Measurements from ENCODE around the gene POU3F1. TPM values are rescaled to one million over a fixed set of nuclear protein-coding genes. Genes with fewer than 3 reads are reported as not detected.

The POU3F1 gene
- total RNA-seq, 4 donors from 2014 or later: 0.19 TPM; not detected in 3

DNA sequence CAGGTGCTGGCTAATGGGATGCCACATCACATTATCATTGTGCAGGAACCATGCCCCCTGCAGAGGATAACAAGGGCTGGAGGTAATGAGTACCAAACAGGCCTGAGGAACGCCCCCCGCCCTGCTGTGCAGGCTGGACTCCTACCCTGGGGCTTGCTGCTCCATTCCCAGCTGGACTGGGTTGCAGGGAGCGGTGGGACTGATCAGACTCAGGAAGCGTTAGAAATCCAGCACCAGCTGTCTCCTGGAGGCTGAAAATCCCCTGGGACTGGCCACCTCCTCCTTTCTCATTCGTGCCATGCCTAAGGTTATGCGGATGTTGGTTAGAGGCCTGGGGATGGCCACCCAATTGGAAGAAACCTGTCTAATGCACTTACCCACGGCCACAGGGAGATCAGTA lies 36.9 kb upstream of the POU3F1 start:
- TF ChIP-seq, protein P1, sequence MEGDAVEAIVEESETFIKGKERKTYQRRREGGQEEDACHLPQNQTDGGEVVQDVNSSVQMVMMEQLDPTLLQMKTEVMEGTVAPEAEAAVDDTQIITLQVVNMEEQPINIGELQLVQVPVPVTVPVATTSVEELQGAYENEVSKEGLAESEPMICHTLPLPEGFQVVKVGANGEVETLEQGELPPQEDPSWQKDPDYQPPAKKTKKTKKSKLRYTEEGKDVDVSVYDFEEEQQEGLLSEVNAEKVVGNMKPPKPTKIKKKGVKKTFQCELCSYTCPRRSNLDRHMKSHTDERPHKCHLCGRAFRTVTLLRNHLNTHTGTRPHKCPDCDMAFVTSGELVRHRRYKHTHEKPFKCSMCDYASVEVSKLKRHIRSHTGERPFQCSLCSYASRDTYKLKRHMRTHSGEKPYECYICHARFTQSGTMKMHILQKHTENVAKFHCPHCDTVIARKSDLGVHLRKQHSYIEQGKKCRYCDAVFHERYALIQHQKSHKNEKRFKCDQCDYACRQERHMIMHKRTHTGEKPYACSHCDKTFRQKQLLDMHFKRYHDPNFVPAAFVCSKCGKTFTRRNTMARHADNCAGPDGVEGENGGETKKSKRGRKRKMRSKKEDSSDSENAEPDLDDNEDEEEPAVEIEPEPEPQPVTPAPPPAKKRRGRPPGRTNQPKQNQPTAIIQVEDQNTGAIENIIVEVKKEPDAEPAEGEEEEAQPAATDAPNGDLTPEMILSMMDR (IDR thresholded peaks at IDR 0.05): no peak
- DNase-seq (ENCODE audit: low spot score) (no peak), ATAC-seq (ENCODE audit: low FRiP score) (no peak)

DNA sequence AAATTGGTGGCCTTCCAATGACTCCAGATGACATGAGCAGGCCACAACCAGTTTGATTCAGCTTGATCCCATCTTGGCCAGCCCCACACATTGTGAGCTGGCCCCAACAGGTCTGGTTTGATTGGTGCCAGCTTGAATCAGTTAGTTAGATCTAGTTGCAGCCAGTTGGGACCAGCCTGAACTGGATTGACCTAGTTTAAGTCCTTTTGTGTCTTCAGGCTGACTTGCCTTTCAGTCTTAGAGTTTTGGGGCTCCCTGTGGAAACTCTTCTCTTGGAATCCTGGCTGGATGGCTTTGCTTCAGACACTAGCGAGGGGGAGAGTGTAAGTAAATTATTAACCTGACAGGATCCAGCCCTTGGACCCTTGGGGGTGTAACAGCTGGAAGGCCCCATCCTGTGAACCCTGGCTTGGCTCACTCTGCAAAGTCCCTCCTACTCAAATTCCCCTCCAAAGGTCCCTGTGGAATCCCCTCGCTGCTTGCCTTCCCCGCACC lies 36.2 kb upstream of the POU3F1 start:
- no peak for ATAC-seq (ENCODE audit: low FRiP score)
- TF ChIP-seq, protein P1 (IDR thresholded peaks at IDR 0.05): no peak
- DNase-seq (ENCODE audit: low spot score): no peak

GRCh38 chr1:38079019-38079418 lies 32.4 kb upstream of the POU3F1 start:
- no peak for DNase-seq (ENCODE audit: low spot score)
- no peak for ATAC-seq (ENCODE audit: low FRiP score)
- TF ChIP-seq, protein P1 (IDR thresholded peaks at IDR 0.05): no peak

- no peak for ATAC-seq (ENCODE audit: low FRiP score)
- TF ChIP-seq, protein P1 (IDR thresholded peaks at IDR 0.05): no peak
Measured at GRCh38 chr1:38077523-38078147, 31.0 kb upstream of the POU3F1 start.

DNA sequence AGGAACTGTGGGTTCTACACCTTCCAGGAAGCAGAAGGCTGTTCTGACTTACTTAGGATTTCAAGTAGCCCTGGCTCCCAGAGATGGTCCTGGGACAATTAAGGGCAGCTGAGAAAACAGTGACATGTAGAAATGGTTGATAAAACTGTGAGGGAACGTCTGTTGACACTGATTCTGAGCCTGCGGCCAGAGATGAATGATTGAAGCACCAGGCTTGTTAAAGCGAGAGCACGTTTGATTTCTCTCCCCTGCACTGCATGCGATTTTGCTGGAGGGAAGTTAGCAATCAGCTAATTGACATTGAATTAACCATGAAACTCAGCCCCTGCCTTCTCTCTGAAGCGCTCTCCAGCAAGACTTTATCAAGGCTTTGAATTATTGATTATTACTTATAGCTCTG lies 29.9 kb upstream of the POU3F1 start:
- no peak for ATAC-seq (ENCODE audit: low FRiP score)
- DNase-seq (ENCODE audit: low spot score): no peak
- TF ChIP-seq, protein P1 (IDR thresholded peaks at IDR 0.05): no peak

More at GRCh38 chr1:38077523-38078147, 31.0 kb upstream of the POU3F1 start:
- no peak for DNase-seq (ENCODE audit: low spot score)

DNA sequence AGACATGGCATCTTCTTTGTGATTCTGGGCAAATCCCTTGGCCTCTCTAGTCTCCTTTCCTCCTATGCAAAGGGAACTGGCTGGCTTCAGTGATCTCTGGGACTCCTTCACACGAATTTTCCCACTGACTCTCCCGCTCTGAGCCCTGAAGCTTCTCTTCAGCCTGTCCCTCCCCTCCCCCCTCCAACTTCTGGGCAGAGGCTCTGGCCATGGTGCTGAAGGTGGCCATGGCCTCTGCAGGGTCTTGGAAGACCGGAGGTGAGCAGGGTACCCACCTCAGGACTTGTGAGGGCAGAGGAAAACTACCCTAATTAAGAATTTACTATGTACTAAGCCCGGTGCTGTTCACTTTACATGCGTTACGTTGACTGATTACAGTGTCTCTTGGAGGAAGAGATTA lies 29.4 kb upstream of the POU3F1 start:
- DNase-seq (ENCODE audit: low spot score): no peak
- no peak for ATAC-seq (ENCODE audit: low FRiP score)
- TF ChIP-seq, protein P1 (IDR thresholded peaks at IDR 0.05): no peak

DNA sequence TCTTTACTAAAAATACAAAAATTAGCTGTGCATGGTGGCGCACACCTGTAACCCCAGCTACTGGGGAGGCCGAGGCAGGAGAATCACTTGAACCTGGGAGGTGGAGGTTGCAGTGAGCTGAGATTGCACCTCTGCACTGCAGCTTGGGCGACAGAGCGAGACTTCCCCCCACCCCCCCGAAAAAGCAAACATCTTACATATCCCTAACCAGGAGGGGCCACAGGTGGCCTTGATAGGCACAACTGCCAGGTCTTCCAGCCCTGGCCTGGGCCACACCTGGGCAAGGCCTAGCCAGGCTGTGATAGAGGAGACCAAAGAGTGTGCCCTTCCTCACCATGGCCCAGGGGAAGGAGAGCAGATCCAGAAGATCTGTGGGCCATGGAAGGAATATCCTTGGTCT lies 28.6 kb upstream of the POU3F1 start:
- TF ChIP-seq, protein P1 (IDR thresholded peaks at IDR 0.05): no peak
- ATAC-seq (ENCODE audit: low FRiP score) (no peak), DNase-seq (ENCODE audit: low spot score) (no peak)

Data from omental fat pad (tissue), 4 donors.